Hepatocyte (in vitro differentiated cells): ENCODE data around the gene TBCK. TPM values are rescaled to one million over a fixed set of nuclear protein-coding genes. Genes with fewer than 3 reads are reported as not detected.
"Not testable (repeated sequence)": the region's sequence is repeated elsewhere in the genome, so short reads cannot be mapped to it uniquely, and the experiment has no call there.

Experiments used
- DNase-seq: peaks from one replicate; pipeline ENCODE4 v3.0.0-alpha.2; 2016; ENCODE audit warnings: low spot score
- H2AFZ ChIP-seq: fragments of 200-600 bp; sonication (generic); 2 replicates; pipeline ENCODE4 v1.6.0; 2016; ENCODE audit warnings: antibody characterized with exemption, mild to moderate bottlenecking
- H3K27ac ChIP-seq: fragments of 200-600 bp; sonication (generic); 2 replicates; pipeline ENCODE4 v1.5.1; 2016; ENCODE audit warnings: mild to moderate bottlenecking
- H3K27me3 ChIP-seq: fragments of 200-600 bp; sonication (generic); 2 replicates; pipeline ENCODE4 v1.6.1; 2016
- H3K36me3 ChIP-seq: fragments of 200-600 bp; sonication (generic); replicated peaks from 2 replicates; pipeline ENCODE4 v1.5.1; 2016; ENCODE audit warnings: low read depth; ENCODE audit not compliant: insufficient read depth
- H3K4me1 ChIP-seq: fragments of 200-600 bp; sonication (generic); 2 replicates; pipeline ENCODE4 v1.5.1; 2016; ENCODE audit warnings: mild to moderate bottlenecking, moderate library complexity; ENCODE audit not compliant: insufficient read depth
- H3K4me2 ChIP-seq: fragments of 200-600 bp; sonication (generic); 2 replicates; pipeline ENCODE4 v1.6.0; 2016
- H3K4me3 ChIP-seq: fragments of 200-600 bp; sonication (generic); 2 replicates; pipeline ENCODE4 v1.5.1; 2016; ENCODE audit warnings: mild to moderate bottlenecking
- H3K79me2 ChIP-seq: fragments of 200-600 bp; sonication (generic); 2 replicates; pipeline ENCODE4 v1.6.0; 2017; ENCODE audit warnings: mild to moderate bottlenecking
- H3K9me2 ChIP-seq: fragments of 200-600 bp; sonication (generic); replicated peaks from 2 replicates; pipeline ENCODE4 v1.6.0; 2017; ENCODE audit warnings: mild to moderate bottlenecking; ENCODE audit not compliant: insufficient read depth
- H3K9me3 ChIP-seq: fragments of 200-600 bp; sonication (generic); 2 replicates; pipeline ENCODE4 v1.5.1; 2016; ENCODE audit warnings: low read depth, mild to moderate bottlenecking
- H4K20me1 ChIP-seq: fragments of 200-600 bp; sonication (generic); 2 replicates; pipeline ENCODE4 v1.6.0; 2016; ENCODE audit warnings: mild to moderate bottlenecking; ENCODE audit not compliant: insufficient read depth, poor library complexity, severe bottlenecking
- EZH2 ChIP-seq: fragments of 200-600 bp; sonication (generic); IDR thresholded peaks from 2 replicates; pipeline ENCODE4 v1.6.1; 2016; ENCODE audit warnings: antibody characterized with exemption, mild to moderate bottlenecking, borderline replicate concordance
- EZH2phosphoT487 ChIP-seq: fragments of 200-600 bp; sonication (generic); IDR thresholded peaks from one replicate; pipeline ENCODE4 v1.6.1; 2018; ENCODE audit warnings: antibody characterized with exemption, mild to moderate bottlenecking, low read depth, moderate library complexity; ENCODE audit not compliant: unreplicated experiment, severe bottlenecking
- WGBS: methylation state at CpG from one replicate; pipeline ENCODE4 v1.1.6; 2016; ENCODE audit warnings: low lambda C conversion rate; ENCODE audit errors: missing lambda C conversion rate; 5-methylcytosine and 5-hydroxymethylcytosine counted together
- polyA plus RNA-seq: library from polyadenylated mRNA; unstranded; fragments of >200 nt; fragmentation: Nextera tagmentation; extraction: Ambion mirVana; gene quantifications from 2 replicates; pipeline ENCODE4 v1.2.1, GENCODE V29; 2016
- total RNA-seq: library from RNA; depleted of rRNA; stranded (reverse); fragments of >200 nt; gene quantifications from 2 replicates; pipeline ENCODE4 v1.2.3, GENCODE V29; 2014
- TF ChIP-seq, protein P1 (sequence below): fragments of 200-600 bp; sonication (generic); IDR thresholded peaks from 2 replicates; pipeline ENCODE4 v1.5.1; 2016; ENCODE audit warnings: antibody characterized with exemption, mild to moderate bottlenecking; ENCODE audit not compliant: poor library complexity

The TBCK gene
- total and polyA plus RNA-seq, 2 experiments from 2014 or later: 19.8 to 49.7 TPM

GRCh38 chr4:106126062-106126461, 189.9 kb downstream of the TBCK start:
- no peaks in the 10 kb centered on the region for H3K36me3 ChIP-seq
- no peak overlapping the region for H3K4me2 ChIP-seq
- no peaks in the 10 kb centered on the region for H4K20me1 ChIP-seq
- no peaks in the 10 kb centered on the region for H3K79me2 ChIP-seq
- H3K9me3 ChIP-seq: no peaks in the 10 kb centered on the region
- no peaks in the 10 kb centered on the region for H3K27me3 ChIP-seq
- no peaks in the 10 kb centered on the region for H3K9me2 ChIP-seq
- H3K4me1 ChIP-seq: no peaks in the 10 kb centered on the region
- no peak for DNase-seq
- H3K27ac ChIP-seq: no peak overlapping the region
- no peak overlapping the region for H2AFZ ChIP-seq
- TF ChIP-seq EZH2phosphoT487: no peak
- TF ChIP-seq EZH2: no peak
- TF ChIP-seq, protein P1, sequence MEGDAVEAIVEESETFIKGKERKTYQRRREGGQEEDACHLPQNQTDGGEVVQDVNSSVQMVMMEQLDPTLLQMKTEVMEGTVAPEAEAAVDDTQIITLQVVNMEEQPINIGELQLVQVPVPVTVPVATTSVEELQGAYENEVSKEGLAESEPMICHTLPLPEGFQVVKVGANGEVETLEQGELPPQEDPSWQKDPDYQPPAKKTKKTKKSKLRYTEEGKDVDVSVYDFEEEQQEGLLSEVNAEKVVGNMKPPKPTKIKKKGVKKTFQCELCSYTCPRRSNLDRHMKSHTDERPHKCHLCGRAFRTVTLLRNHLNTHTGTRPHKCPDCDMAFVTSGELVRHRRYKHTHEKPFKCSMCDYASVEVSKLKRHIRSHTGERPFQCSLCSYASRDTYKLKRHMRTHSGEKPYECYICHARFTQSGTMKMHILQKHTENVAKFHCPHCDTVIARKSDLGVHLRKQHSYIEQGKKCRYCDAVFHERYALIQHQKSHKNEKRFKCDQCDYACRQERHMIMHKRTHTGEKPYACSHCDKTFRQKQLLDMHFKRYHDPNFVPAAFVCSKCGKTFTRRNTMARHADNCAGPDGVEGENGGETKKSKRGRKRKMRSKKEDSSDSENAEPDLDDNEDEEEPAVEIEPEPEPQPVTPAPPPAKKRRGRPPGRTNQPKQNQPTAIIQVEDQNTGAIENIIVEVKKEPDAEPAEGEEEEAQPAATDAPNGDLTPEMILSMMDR: no peak
- 96% methylated on average over 2 of the region's 2 CpGs for WGBS
- H3K4me3 ChIP-seq: no peak overlapping the region

- H3K9me3 ChIP-seq, H2AFZ ChIP-seq, H3K27me3 ChIP-seq, H3K4me3 ChIP-seq, H3K27ac ChIP-seq, H3K4me2 ChIP-seq, H3K4me1 ChIP-seq, H3K36me3 ChIP-seq, H4K20me1 ChIP-seq, H3K79me2 ChIP-seq, H3K9me2 ChIP-seq, DNase-seq: not testable (repeated sequence)
- WGBS: 95% methylated on average over 26 of the region's 28 CpGs
Observed at GRCh38 chr4:106119949-106120555, 196.0 kb downstream of the TBCK start.

- H3K36me3 ChIP-seq: peaks cover 6% of the 10 kb centered on the region
- H2AFZ ChIP-seq: no peak overlapping the region
- no peak overlapping the region for H3K4me2 ChIP-seq
- H3K27ac ChIP-seq: no peak overlapping the region
- TF ChIP-seq EZH2phosphoT487 (no peak), EZH2 (no peak)
- TF ChIP-seq, protein P1: no peak
- H3K4me3 ChIP-seq: no peak overlapping the region
- H3K9me3 ChIP-seq: peaks cover 7% of the 10 kb centered on the region
- 98% methylated on average over 2 of the region's 2 CpGs for WGBS
- no peak for DNase-seq
- no peaks in the 10 kb centered on the region for H3K79me2 ChIP-seq
- no peaks in the 10 kb centered on the region for H3K27me3 ChIP-seq
- H3K9me2 ChIP-seq: no peaks in the 10 kb centered on the region
- no peaks in the 10 kb centered on the region for H3K4me1 ChIP-seq
- H4K20me1 ChIP-seq: no peaks in the 10 kb centered on the region
Observed at GRCh38 chr4:106116025-106116424, 200.0 kb downstream of the TBCK start.

- 93% methylated on average over 8 of the region's 8 CpGs for WGBS
- no peak overlapping the region for H3K4me2 ChIP-seq
- TF ChIP-seq EZH2phosphoT487: no peak
- no peak for TF ChIP-seq EZH2
- TF ChIP-seq, protein P1: no peak
- no peak overlapping the region for H3K27ac ChIP-seq
- H3K36me3 ChIP-seq: peaks cover 6% of the 10 kb centered on the region
- H2AFZ ChIP-seq: no peak overlapping the region
- peaks cover 15% of the 10 kb centered on the region for H3K9me3 ChIP-seq
- H3K4me1 ChIP-seq: no peaks in the 10 kb centered on the region
- H3K27me3 ChIP-seq: no peaks in the 10 kb centered on the region
- H3K9me2 ChIP-seq: no peaks in the 10 kb centered on the region
- H3K4me3 ChIP-seq: no peak overlapping the region
- H4K20me1 ChIP-seq: no peaks in the 10 kb centered on the region
- H3K79me2 ChIP-seq: no peaks in the 10 kb centered on the region
- DNase-seq: no peak
Observed at GRCh38 chr4:106114270-106114669, 201.7 kb downstream of the TBCK start.

- not testable (repeated sequence) for H3K9me2 ChIP-seq, H3K4me2 ChIP-seq, H3K36me3 ChIP-seq, H3K79me2 ChIP-seq, H2AFZ ChIP-seq, H3K4me3 ChIP-seq, DNase-seq, H3K27ac ChIP-seq, H3K4me1 ChIP-seq, H4K20me1 ChIP-seq, H3K27me3 ChIP-seq
- 84% methylated on average over 2 of the region's 2 CpGs for WGBS
- peaks cover 15% of the 10 kb centered on the region for H3K9me3 ChIP-seq
Observed at GRCh38 chr4:106111778-106112469, 204.1 kb downstream of the TBCK start.
